AG04450 (cell line): ENCODE data around the gene VPS50. TPM values are rescaled to one million over a fixed set of nuclear protein-coding genes. Genes with fewer than 3 reads are reported as not detected.
"Not testable (repeated sequence)": the region's sequence is repeated elsewhere in the genome, so short reads cannot be mapped to it uniquely, and the experiment has no call there.

Experiments used
- CTCF ChIA-PET: fragments of 300-600, 350-600 bp; formaldehyde crosslinking; extraction: SDS; loops from one replicate; lab custom pipeline; 2022; ENCODE audit warnings: antibody characterized with exemption, inconsistent platforms; lab: Charles Lee
- POLR2A ChIA-PET: fragments of 350-600 bp; formaldehyde crosslinking; extraction: SDS; loops from one replicate; lab custom pipeline; 2021; ENCODE audit warnings: antibody characterized with exemption, inconsistent platforms; lab: Yijun Ruan, JAX
- DNase-seq: peaks from one replicate; pipeline ENCODE4 v3.0.0-alpha.2; 2011; ENCODE audit warnings: low read depth, low spot score
- H3K27ac ChIP-seq: one replicate; pipeline ENCODE4 v1.5.1; 2012; ENCODE audit warnings: low read depth, low read length, control low read depth
- H3K27me3 ChIP-seq: one replicate; pipeline ENCODE4 v1.6.0; 2012; ENCODE audit warnings: low read length; ENCODE audit not compliant: control insufficient read depth, insufficient read depth
- H3K4me3 ChIP-seq: 2 replicates; pipeline ENCODE4 v1.5.1; 2011; ENCODE audit warnings: mild to moderate bottlenecking, low read depth, low read length, control low read depth
- H3K9me3 ChIP-seq: 2 replicates; pipeline ENCODE4 v1.5.1; 2012; ENCODE audit warnings: low read length; ENCODE audit not compliant: control insufficient read depth, insufficient read depth
- CTCF ChIP-seq: IDR thresholded peaks from 2 replicates; pipeline ENCODE4 v1.5.1; 2011; ENCODE audit warnings: low read depth, low read length, control low read depth, inconsistent platforms
- polyA plus RNA-seq: library from polyadenylated mRNA; depleted of rRNA; stranded (reverse); fragments of >200 nt; gene quantifications from 2 replicates; pipeline ENCODE4 v1.2.3, GENCODE V29; 2011

VPS50 gene
- polyA plus RNA-seq, 1 experiment = 21.8 TPM

DNA sequence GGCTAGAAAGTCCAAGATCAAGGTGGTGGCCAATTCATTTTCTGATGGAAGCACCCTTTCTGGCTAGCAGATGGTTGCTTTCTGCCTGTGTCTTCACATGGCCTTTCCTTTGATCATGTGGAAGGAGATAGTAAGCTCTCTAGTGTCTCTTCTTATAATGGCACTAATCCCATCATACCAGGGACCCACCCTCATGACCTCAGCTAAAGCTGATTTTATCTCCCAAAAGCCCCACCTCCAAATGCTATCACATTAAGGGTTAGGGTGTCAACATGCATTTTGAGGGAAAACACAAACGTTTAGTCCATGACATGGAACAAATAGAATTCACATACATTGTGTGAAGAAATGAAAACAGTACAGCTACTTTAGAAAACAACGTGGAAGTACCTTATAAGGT is 100.0 kb downstream of the VPS50 start:
- no peak for TF ChIP-seq CTCF
- no peaks in the 10 kb centered on the region for H3K27me3 ChIP-seq
- POLR2A ChIA-PET = no interaction called here
- no peak overlapping the region for H3K27ac ChIP-seq
- no peak for DNase-seq
- H3K9me3 ChIP-seq = no peaks in the 10 kb centered on the region
- no peak overlapping the region for H3K4me3 ChIP-seq
- CTCF ChIA-PET = no interaction called here

DNA sequence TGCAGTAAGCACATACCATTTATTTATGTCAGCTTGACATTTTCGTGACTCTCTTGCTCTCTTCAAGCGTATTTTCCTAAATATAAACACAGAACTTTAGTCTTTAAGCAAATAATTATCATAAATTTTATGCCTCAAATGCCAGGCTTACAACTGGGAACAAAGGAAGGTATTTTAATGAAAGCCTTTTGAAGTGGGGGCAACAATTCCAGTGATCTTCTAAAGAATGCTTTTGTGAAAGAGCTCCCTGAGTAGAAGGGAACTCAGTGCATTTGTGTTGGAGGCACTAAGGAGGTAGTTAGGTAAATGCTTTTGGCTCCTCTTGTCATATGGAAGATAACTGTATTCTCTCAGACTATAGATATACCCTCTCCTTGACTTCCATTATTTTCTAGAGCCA is 104.9 kb downstream of the VPS50 start:
- H3K27me3 ChIP-seq = no peaks in the 10 kb centered on the region
- no peak for TF ChIP-seq CTCF
- CTCF ChIA-PET = interaction anchor here (0.6 to 1.9 kb wide), 6 partner anchors 29 to 215 kb away, joined by 3 to 5 read pairs (median 4); partner anchors contain the start of gene VPS50
- no peak for DNase-seq
- no peaks in the 10 kb centered on the region for H3K9me3 ChIP-seq
- no peak overlapping the region for H3K4me3 ChIP-seq
- no peak overlapping the region for H3K27ac ChIP-seq
- POLR2A ChIA-PET = no interaction called here

GRCh38 chr7:93342178-93342577 is 110.0 kb downstream of the VPS50 start:
- H3K4me3 ChIP-seq, CTCF ChIA-PET, DNase-seq, H3K27me3 ChIP-seq, POLR2A ChIA-PET, H3K27ac ChIP-seq, H3K9me3 ChIP-seq: not testable (repeated sequence)

- Histone ChIP-seq H3K4me3 (no peak overlapping the region), H3K27me3 (no peaks in the 10 kb centered on the region), H3K9me3 (no peaks in the 10 kb centered on the region), H3K27ac (no peak overlapping the region)
- no peak for DNase-seq
- no peak for TF ChIP-seq CTCF
- ChIA-PET CTCF (no interaction called here), POLR2A (no interaction called here)
Observed at GRCh38 chr7:93350338-93350737, 118.2 kb downstream of the VPS50 start.

DNA sequence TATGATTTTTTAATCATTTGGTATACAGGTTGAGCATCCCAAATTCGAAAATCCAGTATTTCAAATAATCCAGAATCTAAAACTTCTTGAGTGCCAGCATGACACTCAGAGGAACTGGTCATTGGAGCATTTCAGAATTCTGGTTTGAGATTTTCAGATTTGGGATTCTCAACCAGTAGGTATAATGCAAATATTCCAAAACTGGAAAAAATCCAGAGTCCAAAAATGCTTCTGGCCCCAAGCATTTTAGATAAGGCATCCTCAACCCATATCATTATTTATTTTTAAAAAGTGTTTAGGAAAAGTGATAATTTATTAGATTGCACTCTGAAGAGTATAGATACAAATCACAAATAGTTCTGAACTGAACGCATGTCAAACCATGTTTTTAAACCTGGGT is 120.7 kb downstream of the VPS50 start:
- ChIA-PET CTCF (interaction anchor here (0.9 kb wide), 1 partner anchor 22 kb away, joined by 3 read pairs; no protein-coding TSS in a partner anchor), POLR2A (no interaction called here)
- no peak overlapping the region for H3K27ac ChIP-seq
- no peak for TF ChIP-seq CTCF
- H3K27me3 ChIP-seq = no peaks in the 10 kb centered on the region
- H3K4me3 ChIP-seq = no peak overlapping the region
- no peaks in the 10 kb centered on the region for H3K9me3 ChIP-seq
- DNase-seq = no peak

- Histone ChIP-seq H3K27ac (no peak overlapping the region), H3K4me3 (no peak overlapping the region), H3K9me3 (no peaks in the 10 kb centered on the region), H3K27me3 (no peaks in the 10 kb centered on the region)
- ChIA-PET POLR2A (no interaction called here), CTCF (interaction anchor here (3.7 kb wide), 1 partner anchor 20 kb away, joined by 22 read pairs; no protein-coding TSS in a partner anchor)
- no peak for TF ChIP-seq CTCF
- no peak for DNase-seq
Observed at GRCh38 chr7:93354815-93355214, 122.6 kb downstream of the VPS50 start.
